Measurements from ENCODE around the gene SELENOO.
A peak's percentile ranks its signal among the peaks of the same experiment; 100 is the strongest.

Gene SELENOO

GRCh38 chr22:50185375-50186087, 15.3 kb upstream of the SELENOO start, which contains the start of gene TRABD:
TSS of gene TRABD (plus strand) at chr22:50185913. CDS start at chr22:50193061, 7,148 bp downstream.
- peak; percentile 82 to 92 (median 85) for DNase-seq

GRCh38 chr22:50186181-50186714, 14.6 kb upstream of the SELENOO start:
- DNase-seq = no peak

- DNase-seq = peak in 1 of 5 donors; percentile 18
Measured at GRCh38 chr22:50186761-50187523, 13.9 kb upstream of the SELENOO start.

- no peak for DNase-seq
Measured at GRCh38 chr22:50188356-50188755, 12.5 kb upstream of the SELENOO start.

- peak in 1 of 5 donors; percentile 7 for DNase-seq
Measured at GRCh38 chr22:50189184-50189848, 11.5 kb upstream of the SELENOO start.

- DNase-seq = peak in 1 of 5 donors; percentile 32
Measured at GRCh38 chr22:50189849-50190181, 11.0 kb upstream of the SELENOO start.

- peak; percentile 66 to 89 (median 75) for DNase-seq
Measured at GRCh38 chr22:50190182-50190940, 10.4 kb upstream of the SELENOO start.

- peak; percentile 64 to 94 (median 77) for DNase-seq
Measured at GRCh38 chr22:50190941-50191741, 9.7 kb upstream of the SELENOO start.

- DNase-seq = peak in 2 of 5 donors; percentile 54 to 61
Measured at GRCh38 chr22:50192436-50193204, 8.2 kb upstream of the SELENOO start.

GRCh38 chr22:50193621-50194020, 7.2 kb upstream of the SELENOO start:
- no peak for DNase-seq

- no peak for DNase-seq
Measured at GRCh38 chr22:50194037-50194805, 6.6 kb upstream of the SELENOO start.

GRCh38 chr22:50196256-50196655, 4.6 kb upstream of the SELENOO start:
- no peak for DNase-seq

- no peak for DNase-seq
Measured at GRCh38 chr22:50197000-50197800, 3.6 kb upstream of the SELENOO start.

GRCh38 chr22:50197856-50198623, 2.8 kb upstream of the SELENOO start:
- DNase-seq = no peak

- DNase-seq = no peak
Measured at GRCh38 chr22:50198624-50199017, 2.2 kb upstream of the SELENOO start.

- no peak for DNase-seq
Measured at GRCh38 chr22:50199251-50199721, 1.5 kb upstream of the SELENOO start.

GRCh38 chr22:50199829-50200460, 866 bp upstream of the SELENOO start:
- no peak for DNase-seq

Data from T-helper 1 cell (primary cell).